A549 treated with AZD9567 at 1 μM for 4 hours (cell line): ENCODE data around the gene OPRPN. TPM values are rescaled to one million over a fixed set of nuclear protein-coding genes. Genes with fewer than 3 reads are reported as not detected.

Experiments used
- total RNA-seq: library from RNA; stranded (reverse); fragments of 200-300 nt; extraction: Qiagen RNA extraction; gene quantifications from 5 replicates; pipeline ENCODE4 v1.2.3, GENCODE V29; 2022; ENCODE audit not compliant: insufficient read depth

The OPRPN gene, protein sequence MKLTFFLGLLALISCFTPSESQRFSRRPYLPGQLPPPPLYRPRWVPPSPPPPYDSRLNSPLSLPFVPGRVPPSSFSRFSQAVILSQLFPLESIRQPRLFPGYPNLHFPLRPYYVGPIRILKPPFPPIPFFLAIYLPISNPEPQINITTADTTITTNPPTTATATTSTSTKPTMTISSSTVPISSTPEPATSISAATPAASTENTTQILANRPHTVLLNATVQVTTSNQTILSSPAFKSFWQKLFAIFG
- total RNA-seq = not detected in 5 replicates

GRCh38 chr4:70397580-70397979, at the start of gene OPRPN:
Gene OPRPN, plus strand, starts transcription at chr4:70397940. Its CDS starts 1,346 bp downstream, at chr4:70399286.

GRCh38 chr4:70360460-70360859, 37.3 kb upstream of the OPRPN start, which contains the start of gene SMR3A:
Gene SMR3A, plus strand, starts transcription at chr4:70360760. Its CDS starts 1,356 bp downstream, at chr4:70362116.

GRCh38 chr4:70382691-70383181, 15.0 kb upstream of the OPRPN start, which contains the start of gene SMR3B:
Gene SMR3B, plus strand, starts transcription at chr4:70383131. Its CDS starts 1,380 bp downstream, at chr4:70384511.

Other genes with a start within 250 kb of the OPRPN start
- gene PRR27, start 243.7 kb upstream of the OPRPN start, total RNA-seq = not detected in 5 replicates
- not detected in 5 replicates for gene ODAM, start 202.2 kb upstream of the OPRPN start, total RNA-seq
- not detected in 5 replicates for gene FDCSP, start 171.8 kb upstream of the OPRPN start, total RNA-seq
- gene CSN3, start 155.3 kb upstream of the OPRPN start, total RNA-seq = not detected in 5 replicates
- not detected in 5 replicates for gene CABS1, start 63.0 kb upstream of the OPRPN start, total RNA-seq
- gene SMR3A, start 37.2 kb upstream of the OPRPN start, total RNA-seq = not detected in 5 replicates
- gene SMR3B, start 14.8 kb upstream of the OPRPN start, total RNA-seq = not detected in 5 replicates
- gene MUC7, start 74.3 kb downstream of the OPRPN start, total RNA-seq = not detected in 5 replicates
- 0.08 TPM in 1 of 5 replicates, not detected in the others for gene AMTN, start 120.6 kb downstream of the OPRPN start, total RNA-seq
- gene AMBN, start 194.3 kb downstream of the OPRPN start, total RNA-seq = not detected in 5 replicates
- gene ENAM, start 230.8 kb downstream of the OPRPN start, total RNA-seq = not detected in 5 replicates